Esophagus squamous epithelium (tissue), 4 donors: ENCODE data around the gene HOXA4.
A peak's percentile ranks its signal among the peaks of the same experiment; 100 is the strongest.

ENCODE experiments used
- CTCF ChIP-seq, 6 experiments: fragments of 450-650 bp in 4 of 6; fragments of 200-600 bp in 2 of 6; sonication (generic) in 2 of 6; IDR thresholded peaks; one replicate each; pipeline ENCODE4 v1.5.1; 2016 to 2019; ENCODE audit warnings: antibody characterized with exemption in 6 of 6, mild to moderate bottlenecking in 4 of 6, moderate library complexity in 4 of 6
- POLR2A ChIP-seq, 4 donors: fragments of 450-650 bp; IDR thresholded peaks; one replicate each; pipeline ENCODE4 v1.6.1; 2017; ENCODE audit warnings: antibody characterized with exemption in 4 of 4, mild to moderate bottlenecking in 4 of 4, moderate library complexity in 3 of 4

- TF ChIP-seq CTCF (IDR thresholded peaks at IDR 0.05) (no peak), POLR2A (IDR thresholded peaks at IDR 0.05) (peak in 2 of 4 donors; percentile 67 to 75)
Measured at GRCh38 chr7:27112955-27113949, 17.3 kb downstream of the HOXA4 start.
